Stimulated activated CD8-positive, alpha-beta memory T cell treated with anti-CD3 and anti-CD28 coated beads, Interleukin-2, amount 100 ng/mL, for 48 hours (primary cell): ENCODE measurements around the gene EVI5.

ENCODE experiments used
- DNase-seq, 2 donors: peaks; one replicate each; pipeline ENCODE4 v3.0.0-alpha.2; 2020; ENCODE audit warnings: low read depth in 2 of 2

EVI5 gene

DNA sequence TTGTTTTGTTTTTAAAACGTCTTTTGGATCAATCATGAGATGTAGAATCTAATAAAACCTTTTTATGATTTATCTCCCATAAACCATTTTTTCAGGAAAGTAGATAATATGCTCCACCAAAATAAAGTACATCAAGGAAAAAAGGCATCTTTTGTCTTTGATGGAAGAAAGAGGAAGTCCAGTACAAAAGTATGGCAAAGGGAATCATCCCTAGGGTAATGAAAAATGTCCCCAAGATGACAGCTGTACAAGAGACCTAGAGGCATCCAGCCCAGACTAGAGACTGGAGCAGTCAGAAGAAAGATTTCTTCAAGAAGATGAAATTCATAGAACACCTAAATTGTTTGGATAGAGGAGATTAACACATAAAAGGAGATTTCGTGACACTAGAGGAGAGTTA, 265.9 kb downstream of the EVI5 start:
- DNase-seq, result no peak

DNA sequence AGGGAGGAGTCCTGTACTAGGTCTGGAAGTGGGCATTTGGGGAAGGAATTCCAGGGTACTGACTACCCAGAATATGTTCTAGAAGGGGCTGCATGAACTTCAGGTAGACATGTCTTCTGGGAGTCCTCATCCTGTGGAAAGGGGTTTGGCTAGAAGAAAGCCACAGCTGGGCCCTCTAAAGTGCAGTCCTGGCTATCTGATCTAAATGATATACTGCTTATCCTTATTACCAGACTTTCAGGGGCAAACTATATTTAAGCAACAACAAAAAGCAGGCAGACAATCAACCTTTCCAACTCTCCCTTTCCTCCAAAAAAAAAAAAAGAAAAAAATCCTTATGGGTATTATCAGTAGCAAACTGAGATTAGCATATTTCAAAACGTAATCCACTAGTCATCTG, 268.3 kb downstream of the EVI5 start:
- DNase-seq, result no peak

GRCh38 chr1:92515796-92516201, 269.1 kb downstream of the EVI5 start:
- DNase-seq, result no peak

DNA sequence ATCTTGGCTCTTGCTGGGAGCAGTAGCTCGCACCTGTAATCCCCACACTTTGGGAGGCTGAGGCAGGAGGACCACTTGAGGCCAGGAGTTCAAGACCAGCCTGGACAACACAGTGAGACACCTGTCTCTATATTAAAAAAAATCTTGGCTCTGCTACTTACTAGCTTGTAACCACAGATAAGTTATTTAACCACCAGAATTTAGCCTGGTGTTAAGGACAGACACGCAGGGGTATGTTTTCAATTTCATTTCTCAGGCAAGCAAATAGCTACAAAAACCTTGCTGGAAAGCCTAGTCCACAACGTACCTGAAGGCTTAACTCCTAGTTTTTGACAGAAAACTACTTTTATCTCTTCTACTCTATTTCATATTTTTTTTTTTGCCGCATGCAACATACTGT, 273.4 kb downstream of the EVI5 start:
- no peak for DNase-seq

GRCh38 chr1:92509619-92510018, 275.3 kb downstream of the EVI5 start:
- DNase-seq, result no peak

DNA sequence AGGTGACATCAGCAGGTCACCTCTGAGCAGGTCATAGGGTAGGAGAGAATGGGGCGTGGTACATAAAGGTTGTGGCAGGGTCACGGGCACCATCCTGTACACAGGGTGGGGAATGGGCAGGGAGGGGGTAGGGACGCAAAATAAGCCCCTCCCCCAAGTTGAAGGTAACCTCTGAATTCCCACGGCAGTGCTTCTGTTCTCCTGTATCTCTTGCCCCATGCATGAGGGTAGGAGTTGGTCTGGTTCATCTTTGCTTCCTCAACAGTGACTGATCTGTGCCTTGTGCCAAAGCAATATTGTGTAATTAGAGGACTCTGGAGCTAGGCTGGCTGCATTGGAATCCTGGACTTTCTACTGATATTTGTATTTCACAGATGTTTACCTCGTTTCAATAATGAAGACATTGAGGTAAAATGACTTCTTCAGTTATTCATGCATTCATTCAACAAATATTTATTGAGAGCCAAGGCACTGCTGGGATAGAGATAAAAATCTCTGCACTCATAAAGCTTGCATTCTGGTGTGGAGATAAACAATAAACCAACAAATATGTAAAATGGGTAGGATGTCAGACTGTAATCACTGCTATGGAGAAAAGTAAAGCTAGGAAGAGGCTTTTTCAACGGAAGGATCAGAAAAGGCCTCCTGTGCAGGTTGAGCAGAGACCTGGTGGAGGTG, 279.8 kb downstream of the EVI5 start:
- DNase-seq, result no peak

- DNase-seq, result no peak
These were observed 280.5 kb downstream of the EVI5 start for GRCh38 chr1:92504291-92505014.

DNA sequence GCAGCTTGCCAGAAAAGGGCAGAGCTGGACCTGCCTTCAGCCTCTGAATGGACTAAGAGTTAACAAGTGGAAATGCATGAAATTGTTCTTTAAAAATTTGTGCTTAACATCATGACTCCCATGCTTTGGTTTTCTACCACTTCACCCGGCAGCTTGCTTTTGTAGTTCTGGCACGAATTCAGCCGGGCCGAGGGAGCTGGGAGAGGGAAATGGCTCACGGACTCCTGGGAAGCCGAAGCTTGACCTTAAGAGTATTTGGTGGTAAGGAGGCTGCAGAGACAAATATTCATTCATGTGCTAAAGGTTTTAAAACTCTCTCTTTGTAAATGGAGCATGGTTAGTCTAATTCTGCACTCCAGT, 281.0 kb downstream of the EVI5 start:
- DNase-seq, result no peak

- DNase-seq, result no peak
These were observed 281.6 kb downstream of the EVI5 start for GRCh38 chr1:92503043-92503925.

GRCh38 chr1:92502247-92502646, 282.7 kb downstream of the EVI5 start:
- DNase-seq, result no peak

DNA sequence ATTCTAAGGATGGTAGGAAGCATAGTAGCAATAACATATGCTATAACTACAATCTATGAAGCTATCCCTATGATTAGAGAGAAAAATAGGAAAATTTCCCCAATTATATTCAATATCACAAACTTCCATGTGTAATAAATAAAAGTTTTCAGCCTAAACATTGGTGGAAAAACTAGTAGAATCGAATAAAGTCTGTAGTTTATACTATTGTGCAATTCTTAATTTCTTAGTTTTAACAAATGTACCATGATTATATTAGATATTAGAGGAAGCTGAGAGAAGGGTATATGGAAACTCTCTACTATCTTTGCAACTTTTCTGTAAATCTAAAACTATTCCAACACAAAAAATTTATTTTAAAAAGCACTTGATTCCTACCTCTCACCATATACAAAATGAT, 284.4 kb downstream of the EVI5 start:
- no peak for DNase-seq

DNA sequence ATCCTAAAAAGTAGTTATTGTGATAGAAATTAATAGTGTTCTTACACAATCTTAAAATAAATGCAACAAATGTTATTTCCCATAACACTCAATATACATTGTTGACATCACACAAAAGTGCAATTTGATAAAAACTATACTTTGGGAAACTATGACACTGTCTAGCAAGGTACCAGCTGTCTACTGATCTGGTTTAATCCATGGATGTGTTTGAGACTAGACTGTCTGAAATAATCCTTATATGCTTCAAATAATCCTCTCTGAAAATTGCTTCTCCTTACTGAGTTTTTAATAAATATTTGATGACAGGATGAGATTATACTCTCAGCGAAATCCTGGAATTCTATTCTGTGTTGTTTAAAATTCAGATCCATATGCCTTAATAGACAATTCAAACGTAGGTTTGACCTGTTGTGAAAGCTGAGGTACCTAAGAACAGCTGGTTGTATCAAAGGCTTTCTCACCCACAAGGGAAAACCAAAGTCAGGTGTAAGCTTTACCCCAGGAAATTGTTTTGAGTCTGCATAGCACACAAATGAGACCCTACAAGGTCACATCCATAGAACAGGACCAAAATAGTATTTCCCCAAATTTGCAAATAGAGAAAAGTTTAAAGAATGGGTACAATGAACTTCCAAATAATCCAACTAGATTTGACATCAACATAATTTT, 289.4 kb downstream of the EVI5 start:
- no peak for DNase-seq

- no peak for DNase-seq
These were observed 290.3 kb downstream of the EVI5 start for GRCh38 chr1:92494485-92495141.

- no peak for DNase-seq
These were observed 291.8 kb downstream of the EVI5 start for GRCh38 chr1:92493139-92493538.

GRCh38 chr1:92488832-92489231, 296.1 kb downstream of the EVI5 start:
- DNase-seq, result no peak

GRCh38 chr1:92488416-92488815, 296.5 kb downstream of the EVI5 start:
- DNase-seq, result no peak

GRCh38 chr1:92487078-92487605, 297.8 kb downstream of the EVI5 start:
- DNase-seq, result no peak

- DNase-seq, result peak; percentile 77 to 83
These were observed 298.4 kb downstream of the EVI5 start, which contains the start of gene GFI1 for GRCh38 chr1:92486251-92487077. Gene GFI1 (minus strand): TSS chr1:92486925. CDS start chr1:92483487, 3,438 bp downstream.

DNA sequence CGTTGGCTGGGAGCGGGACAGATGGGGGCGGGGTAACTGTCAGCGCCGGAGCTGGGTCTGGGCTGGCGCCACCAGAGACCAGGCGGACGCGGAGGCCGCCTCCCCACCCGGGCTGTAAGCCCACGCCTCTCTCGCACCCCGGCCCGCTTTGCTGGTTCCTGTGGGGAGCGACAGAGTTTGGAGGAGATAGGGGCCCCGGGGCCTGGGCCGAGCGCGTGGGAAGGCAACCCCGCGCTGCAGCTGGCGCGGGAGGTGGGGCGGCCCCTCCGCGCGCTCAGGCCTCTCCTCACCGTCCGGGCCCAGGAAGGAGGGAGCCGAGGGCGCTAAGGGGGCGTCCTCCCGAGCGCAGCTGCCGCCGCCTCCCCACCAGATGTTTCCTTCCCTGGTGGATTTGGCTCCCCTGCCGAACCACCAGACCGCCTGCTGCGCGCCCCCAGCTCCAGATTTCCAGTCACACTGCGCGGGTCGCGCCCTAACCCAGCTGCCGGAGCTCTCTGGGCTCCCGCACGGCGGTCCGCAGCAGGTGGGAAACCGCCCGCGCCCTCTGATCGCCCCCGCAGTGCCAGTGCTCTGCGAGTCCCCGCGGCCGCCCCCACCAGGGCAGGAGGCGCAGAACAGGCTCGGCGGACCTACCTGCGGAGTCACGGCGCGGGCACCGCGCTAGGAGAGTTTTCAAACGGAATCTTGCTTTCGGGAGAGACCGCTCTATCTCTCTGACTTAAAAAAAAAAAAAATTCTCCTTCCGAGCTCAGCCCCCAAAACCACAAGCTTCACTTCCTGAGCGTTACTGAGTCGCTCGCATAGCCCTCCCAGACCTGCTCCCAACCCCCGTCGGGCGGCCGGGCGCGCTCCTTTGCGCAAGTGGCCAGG, 299.3 kb downstream of the EVI5 start:
- DNase-seq, result peak; percentile 84 to 85
